Liver (tissue), 9 donors: ENCODE data around the gene IKZF1. TPM values are rescaled to one million over a fixed set of nuclear protein-coding genes. Genes with fewer than 3 reads are reported as not detected.

Experiments
- DNase-seq: peaks from one replicate; pipeline ENCODE4 v3.0.0-alpha.2; 2017; ENCODE audit warnings: low spot score
- H3K27ac ChIP-seq, 2 donors: one replicate each; pipeline ENCODE4 v1.7.0; 2013; ENCODE audit warnings: inconsistent platforms in 2 of 2, low read length in 2 of 2, control low read depth in 1 of 2, low read depth in 1 of 2, mild to moderate bottlenecking in 1 of 2
- H3K27me3 ChIP-seq, 4 donors: one replicate each; pipeline versions ENCODE4 v1.6.1 to v1.7.0; 2013; ENCODE audit warnings: low read length in 3 of 4, inconsistent platforms in 1 of 4, mild to moderate bottlenecking in 1 of 4, moderate library complexity in 1 of 4; ENCODE audit not compliant: control insufficient read depth in 4 of 4, insufficient read depth in 4 of 4
- H3K36me3 ChIP-seq, 4 donors: one replicate each; pipeline versions ENCODE4 v1.6.1 to v1.7.0; 2013; ENCODE audit warnings: low read length in 3 of 4, mild to moderate bottlenecking in 3 of 4, low read depth in 1 of 4, moderate library complexity in 1 of 4; ENCODE audit not compliant: control insufficient read depth in 4 of 4, insufficient read depth in 3 of 4
- H3K4me1 ChIP-seq, 4 donors: one replicate each; pipeline versions ENCODE4 v1.6.1 to v1.7.0; 2013; ENCODE audit warnings: low read length in 3 of 4, mild to moderate bottlenecking in 3 of 4, moderate library complexity in 1 of 4; ENCODE audit not compliant: control insufficient read depth in 4 of 4, insufficient read depth in 4 of 4
- H3K4me3 ChIP-seq, 3 donors: one replicate each; pipeline versions ENCODE4 v1.6.1 to v1.7.0; 2013; ENCODE audit warnings: low read length in 3 of 3, control low read depth in 1 of 3, low read depth in 1 of 3, mild to moderate bottlenecking in 1 of 3
- H3K9ac ChIP-seq, 2 donors: one replicate each; pipeline ENCODE4 v1.7.0; 2013; ENCODE audit warnings: low read length in 2 of 2, mild to moderate bottlenecking in 2 of 2, moderate library complexity in 2 of 2, control low read depth in 1 of 2, low read depth in 1 of 2
- H3K9me3 ChIP-seq, 4 donors: one replicate each; pipeline versions ENCODE4 v1.6.1 to v1.7.0; 2013; ENCODE audit warnings: low read length in 3 of 4; ENCODE audit not compliant: control insufficient read depth in 4 of 4
- EGR1 ChIP-seq, 2 donors: IDR thresholded peaks; 2 replicates each; pipeline ENCODE4 v1.6.1; 2016 to 2018; ENCODE audit warnings: antibody characterized with exemption in 2 of 2, low read depth in 2 of 2
- FOXA1 ChIP-seq: IDR thresholded peaks from 2 replicates; pipeline ENCODE4 v1.6.1; 2016; ENCODE audit warnings: antibody characterized with exemption
- FOXA2 ChIP-seq: IDR thresholded peaks from 2 replicates; pipeline ENCODE4 v1.6.1; 2016; ENCODE audit warnings: antibody characterized with exemption
- GABPA ChIP-seq, 2 donors: IDR thresholded peaks in 1 of 2; conservative IDR thresholded peaks in 1 of 2; 2 replicates each; pipeline ENCODE4 v1.6.1; 2016; ENCODE audit warnings: antibody characterized with exemption in 2 of 2, mild to moderate bottlenecking in 1 of 2, moderate library complexity in 1 of 2
- HNF4A ChIP-seq, 2 donors: conservative IDR thresholded peaks; 2 replicates each; pipeline ENCODE4 v1.6.1; 2016; ENCODE audit warnings: antibody characterized with exemption in 2 of 2, mild to moderate bottlenecking in 2 of 2
- HNF4G ChIP-seq: IDR thresholded peaks from 2 replicates; pipeline ENCODE4 v1.6.1; 2016; ENCODE audit warnings: antibody characterized with exemption
- JUND ChIP-seq, 2 donors: IDR thresholded peaks; 2 replicates each; pipeline ENCODE4 v1.6.1; 2016; ENCODE audit warnings: antibody characterized with exemption in 2 of 2
- NR2F2 ChIP-seq: IDR thresholded peaks from 2 replicates; pipeline ENCODE4 v1.6.1; 2016; ENCODE audit warnings: antibody characterized with exemption
- RAD21 ChIP-seq, 2 donors: IDR thresholded peaks; 2 replicates each; pipeline ENCODE4 v1.6.1; 2016; ENCODE audit warnings: antibody characterized with exemption in 2 of 2, mild to moderate bottlenecking in 2 of 2
- RXRA ChIP-seq, 2 donors: IDR thresholded peaks; 2 replicates each; pipeline ENCODE4 v1.6.1; 2017 to 2018; ENCODE audit warnings: antibody characterized with exemption in 2 of 2, mild to moderate bottlenecking in 1 of 2
- SP1 ChIP-seq: IDR thresholded peaks from 2 replicates; pipeline ENCODE4 v1.6.1; 2018; ENCODE audit warnings: antibody characterized with exemption, mild to moderate bottlenecking
- TAF1 ChIP-seq: conservative IDR thresholded peaks from 2 replicates; pipeline ENCODE4 v1.6.1; 2016; ENCODE audit warnings: antibody characterized with exemption, mild to moderate bottlenecking
- YY1 ChIP-seq: IDR thresholded peaks from 2 replicates; pipeline ENCODE4 v1.6.1; 2016; ENCODE audit warnings: antibody characterized with exemption, mild to moderate bottlenecking
- WGBS: extraction: QIAGEN DNeasy Blood & Tissue Kit; methylation state at CpG from one replicate; pipeline ENCODE4 v1.1.7; 2013; 5-methylcytosine and 5-hydroxymethylcytosine counted together
- polyA plus RNA-seq, 2 donors: library from polyadenylated mRNA; stranded (reverse) in 1 of 2; unstranded in 1 of 2; fragments of 200-250 nt in 1 of 2; fragments of >200 nt in 1 of 2; fragmentation: Nextera tagmentation in 1 of 2; extraction: Ambion mirVana in 1 of 2; gene quantifications; one replicate each; pipeline versions ENCODE4 v1.2.1 to v1.2.3, GENCODE V29; 2013 to 2015
- total RNA-seq, 2 donors: library from RNA; depleted of rRNA; stranded (reverse); fragments of >200 nt; gene quantifications; one replicate each; pipeline ENCODE4 v1.2.3, GENCODE V29; 2014
- TF ChIP-seq, protein P1 (sequence below): IDR thresholded peaks from 2 replicates; pipeline ENCODE4 v1.6.1; 2016; ENCODE audit warnings: antibody characterized with exemption, mild to moderate bottlenecking
- TF ChIP-seq, protein P2 (sequence below): fragments of 150-350 bp; IDR thresholded peaks from 2 replicates; pipeline ENCODE4 v1.5.1; 2017; ENCODE audit warnings: improper control_type of control experiment, low read depth, low read length; ENCODE audit not compliant: missing input control
- TF ChIP-seq, protein P3 (sequence below): IDR thresholded peaks from 2 replicates; pipeline ENCODE4 v1.6.1; 2016; ENCODE audit warnings: antibody characterized with exemption
- TF ChIP-seq, protein P4 (sequence below): IDR thresholded peaks from 2 replicates; pipeline ENCODE4 v1.6.1; 2016; ENCODE audit warnings: antibody characterized with exemption
- donor health status: healthy.
- donor health status: healthy.
- donor health status: healthy.
- donor health status: healthy.
- donor health status: healthy.

Gene IKZF1
- total and polyA plus RNA-seq, 4 donors: 1.6 to 43.5 (median 6.2) TPM

DNA sequence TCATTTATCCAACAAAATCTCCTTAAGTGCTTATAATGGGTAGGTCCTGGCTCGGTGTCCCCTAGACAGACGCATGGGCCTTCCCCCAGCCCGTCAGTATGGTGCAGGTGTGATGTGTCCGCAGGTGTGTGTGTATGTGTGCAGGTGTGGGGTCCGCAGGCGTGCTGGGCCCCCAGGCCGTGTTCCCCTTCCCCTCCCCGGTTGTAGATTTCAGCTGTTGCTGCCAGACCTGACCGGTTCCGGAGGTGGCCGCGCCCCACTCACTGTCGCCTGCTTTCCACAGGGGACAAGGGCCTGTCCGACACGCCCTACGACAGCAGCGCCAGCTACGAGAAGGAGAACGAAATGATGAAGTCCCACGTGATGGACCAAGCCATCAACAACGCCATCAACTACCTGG lies 95.1 kb downstream of the IKZF1 start:
- no peak for TF ChIP-seq TAF1
- TF ChIP-seq RXRA (IDR thresholded peaks at IDR 0.05): no peak
- TF ChIP-seq GABPA (IDR thresholded peaks at IDR 0.05 in 1 of 2, conservative IDR thresholded peaks at IDR 0.05 in 1 of 2): no peak
- no peak for TF ChIP-seq YY1
- TF ChIP-seq FOXA1: no peak
- no peak for TF ChIP-seq NR2F2
- TF ChIP-seq, protein P1, sequence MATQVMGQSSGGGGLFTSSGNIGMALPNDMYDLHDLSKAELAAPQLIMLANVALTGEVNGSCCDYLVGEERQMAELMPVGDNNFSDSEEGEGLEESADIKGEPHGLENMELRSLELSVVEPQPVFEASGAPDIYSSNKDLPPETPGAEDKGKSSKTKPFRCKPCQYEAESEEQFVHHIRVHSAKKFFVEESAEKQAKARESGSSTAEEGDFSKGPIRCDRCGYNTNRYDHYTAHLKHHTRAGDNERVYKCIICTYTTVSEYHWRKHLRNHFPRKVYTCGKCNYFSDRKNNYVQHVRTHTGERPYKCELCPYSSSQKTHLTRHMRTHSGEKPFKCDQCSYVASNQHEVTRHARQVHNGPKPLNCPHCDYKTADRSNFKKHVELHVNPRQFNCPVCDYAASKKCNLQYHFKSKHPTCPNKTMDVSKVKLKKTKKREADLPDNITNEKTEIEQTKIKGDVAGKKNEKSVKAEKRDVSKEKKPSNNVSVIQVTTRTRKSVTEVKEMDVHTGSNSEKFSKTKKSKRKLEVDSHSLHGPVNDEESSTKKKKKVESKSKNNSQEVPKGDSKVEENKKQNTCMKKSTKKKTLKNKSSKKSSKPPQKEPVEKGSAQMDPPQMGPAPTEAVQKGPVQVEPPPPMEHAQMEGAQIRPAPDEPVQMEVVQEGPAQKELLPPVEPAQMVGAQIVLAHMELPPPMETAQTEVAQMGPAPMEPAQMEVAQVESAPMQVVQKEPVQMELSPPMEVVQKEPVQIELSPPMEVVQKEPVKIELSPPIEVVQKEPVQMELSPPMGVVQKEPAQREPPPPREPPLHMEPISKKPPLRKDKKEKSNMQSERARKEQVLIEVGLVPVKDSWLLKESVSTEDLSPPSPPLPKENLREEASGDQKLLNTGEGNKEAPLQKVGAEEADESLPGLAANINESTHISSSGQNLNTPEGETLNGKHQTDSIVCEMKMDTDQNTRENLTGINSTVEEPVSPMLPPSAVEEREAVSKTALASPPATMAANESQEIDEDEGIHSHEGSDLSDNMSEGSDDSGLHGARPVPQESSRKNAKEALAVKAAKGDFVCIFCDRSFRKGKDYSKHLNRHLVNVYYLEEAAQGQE: no peak
- TF ChIP-seq, protein P2, sequence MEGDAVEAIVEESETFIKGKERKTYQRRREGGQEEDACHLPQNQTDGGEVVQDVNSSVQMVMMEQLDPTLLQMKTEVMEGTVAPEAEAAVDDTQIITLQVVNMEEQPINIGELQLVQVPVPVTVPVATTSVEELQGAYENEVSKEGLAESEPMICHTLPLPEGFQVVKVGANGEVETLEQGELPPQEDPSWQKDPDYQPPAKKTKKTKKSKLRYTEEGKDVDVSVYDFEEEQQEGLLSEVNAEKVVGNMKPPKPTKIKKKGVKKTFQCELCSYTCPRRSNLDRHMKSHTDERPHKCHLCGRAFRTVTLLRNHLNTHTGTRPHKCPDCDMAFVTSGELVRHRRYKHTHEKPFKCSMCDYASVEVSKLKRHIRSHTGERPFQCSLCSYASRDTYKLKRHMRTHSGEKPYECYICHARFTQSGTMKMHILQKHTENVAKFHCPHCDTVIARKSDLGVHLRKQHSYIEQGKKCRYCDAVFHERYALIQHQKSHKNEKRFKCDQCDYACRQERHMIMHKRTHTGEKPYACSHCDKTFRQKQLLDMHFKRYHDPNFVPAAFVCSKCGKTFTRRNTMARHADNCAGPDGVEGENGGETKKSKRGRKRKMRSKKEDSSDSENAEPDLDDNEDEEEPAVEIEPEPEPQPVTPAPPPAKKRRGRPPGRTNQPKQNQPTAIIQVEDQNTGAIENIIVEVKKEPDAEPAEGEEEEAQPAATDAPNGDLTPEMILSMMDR: no peak
- TF ChIP-seq, protein P3, sequence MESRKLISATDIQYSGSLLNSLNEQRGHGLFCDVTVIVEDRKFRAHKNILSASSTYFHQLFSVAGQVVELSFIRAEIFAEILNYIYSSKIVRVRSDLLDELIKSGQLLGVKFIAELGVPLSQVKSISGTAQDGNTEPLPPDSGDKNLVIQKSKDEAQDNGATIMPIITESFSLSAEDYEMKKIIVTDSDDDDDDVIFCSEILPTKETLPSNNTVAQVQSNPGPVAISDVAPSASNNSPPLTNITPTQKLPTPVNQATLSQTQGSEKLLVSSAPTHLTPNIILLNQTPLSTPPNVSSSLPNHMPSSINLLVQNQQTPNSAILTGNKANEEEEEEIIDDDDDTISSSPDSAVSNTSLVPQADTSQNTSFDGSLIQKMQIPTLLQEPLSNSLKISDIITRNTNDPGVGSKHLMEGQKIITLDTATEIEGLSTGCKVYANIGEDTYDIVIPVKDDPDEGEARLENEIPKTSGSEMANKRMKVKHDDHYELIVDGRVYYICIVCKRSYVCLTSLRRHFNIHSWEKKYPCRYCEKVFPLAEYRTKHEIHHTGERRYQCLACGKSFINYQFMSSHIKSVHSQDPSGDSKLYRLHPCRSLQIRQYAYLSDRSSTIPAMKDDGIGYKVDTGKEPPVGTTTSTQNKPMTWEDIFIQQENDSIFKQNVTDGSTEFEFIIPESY: no peak
- no peak for TF ChIP-seq EGR1 (IDR thresholded peaks at IDR 0.05; ENCODE audit: low read depth in 2 of 2)
- no peak for TF ChIP-seq JUND (IDR thresholded peaks at IDR 0.05)
- no peak for TF ChIP-seq FOXA2
- TF ChIP-seq SP1: no peak
- TF ChIP-seq HNF4A (conservative IDR thresholded peaks at IDR 0.05): no peak
- TF ChIP-seq RAD21 (IDR thresholded peaks at IDR 0.05): no peak
- TF ChIP-seq, protein P4, sequence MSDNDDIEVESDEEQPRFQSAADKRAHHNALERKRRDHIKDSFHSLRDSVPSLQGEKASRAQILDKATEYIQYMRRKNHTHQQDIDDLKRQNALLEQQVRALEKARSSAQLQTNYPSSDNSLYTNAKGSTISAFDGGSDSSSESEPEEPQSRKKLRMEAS: no peak
- Histone ChIP-seq H3K9me3 (peaks cover 0 to 2% (median under 1%) of the 10 kb centered on the region in 4 donors), H3K4me1 (no peaks in the 10 kb centered on the region), H3K36me3 (no peaks in the 10 kb centered on the region), H3K27me3 (peaks cover 0 to 4% (median 2%) of the 10 kb centered on the region in 4 donors), H3K4me3 (no peak overlapping the region), H3K9ac (no peak overlapping the region), H3K27ac (no peak overlapping the region)
- DNase-seq: no peak
- 57% methylated on average over 21 of the region's 21 CpGs for WGBS

DNA sequence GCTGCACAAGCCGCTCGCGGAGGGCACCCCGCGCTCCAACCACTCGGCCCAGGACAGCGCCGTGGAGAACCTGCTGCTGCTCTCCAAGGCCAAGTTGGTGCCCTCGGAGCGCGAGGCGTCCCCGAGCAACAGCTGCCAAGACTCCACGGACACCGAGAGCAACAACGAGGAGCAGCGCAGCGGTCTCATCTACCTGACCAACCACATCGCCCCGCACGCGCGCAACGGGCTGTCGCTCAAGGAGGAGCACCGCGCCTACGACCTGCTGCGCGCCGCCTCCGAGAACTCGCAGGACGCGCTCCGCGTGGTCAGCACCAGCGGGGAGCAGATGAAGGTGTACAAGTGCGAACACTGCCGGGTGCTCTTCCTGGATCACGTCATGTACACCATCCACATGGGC lies 95.6 kb downstream of the IKZF1 start:
- Histone ChIP-seq H3K9ac (no peak overlapping the region), H3K27ac (no peak overlapping the region), H3K9me3 (peaks cover 0 to 2% (median under 1%) of the 10 kb centered on the region in 4 donors), H3K27me3 (peaks cover 0 to 4% (median 2%) of the 10 kb centered on the region in 4 donors), H3K4me3 (no peak overlapping the region), H3K36me3 (no peaks in the 10 kb centered on the region), H3K4me1 (no peaks in the 10 kb centered on the region)
- TF ChIP-seq HNF4G (no peak), NR2F2 (no peak)
- 28% methylated on average over 41 of the region's 41 CpGs for WGBS
- no peak for DNase-seq
